A673 (cell line): ENCODE data around the gene RNF180. TPM values are rescaled to one million over a fixed set of nuclear protein-coding genes. Genes with fewer than 3 reads are reported as not detected.

Experiments used
- BruUV-seq: library from RNA; stranded (reverse); fragments of 400-500 nt; replicated peaks from 2 replicates; lab custom pipeline; 2021; lab: Mats Ljungman, UMichigan
- CTCF ChIA-PET: fragments of 300-600 bp; sonication (Branson Sonifier 250); formaldehyde crosslinking; loops from one replicate; lab custom pipeline; 2022; ENCODE audit warnings: antibody characterized with exemption; lab: Charles Lee
- POLR2A ChIA-PET: fragments of 300-600 bp; sonication (Branson Sonifier 250); formaldehyde crosslinking; loops from one replicate; lab custom pipeline; 2022; ENCODE audit warnings: antibody characterized with exemption; ENCODE audit not compliant: low non-redundant PET; lab: Charles Lee
- DNase-seq: peaks from one replicate; pipeline ENCODE4 v3.0.0-alpha.2; 2015; ENCODE audit warnings: low spot score
- H3K27ac ChIP-seq: fragments of 200-600 bp; sonication (generic); 2 replicates; pipeline ENCODE4 v1.5.1; 2016; ENCODE audit warnings: mixed run types, low read depth, mild to moderate bottlenecking, mixed read lengths, antibody characterized with exemption, low read length; ENCODE audit not compliant: poor library complexity, severe bottlenecking
- H3K27me3 ChIP-seq: fragments of 200-600 bp; sonication (generic); replicated peaks from 2 replicates; pipeline ENCODE4 v1.6.1; 2017; ENCODE audit warnings: mixed run types, low read depth, mild to moderate bottlenecking, mixed read lengths, antibody characterized with exemption, low read length; ENCODE audit not compliant: insufficient read depth, poor library complexity
- H3K36me3 ChIP-seq: fragments of 200-600 bp; sonication (generic); 2 replicates; pipeline ENCODE4 v1.6.1; 2016; ENCODE audit warnings: mixed run types, mild to moderate bottlenecking, mixed read lengths, antibody characterized with exemption, low read length; ENCODE audit not compliant: insufficient read depth, poor library complexity, severe bottlenecking
- H3K4me1 ChIP-seq: fragments of 200-600 bp; sonication (generic); 2 replicates; pipeline ENCODE4 v1.6.1; 2017; ENCODE audit warnings: mixed run types, mild to moderate bottlenecking, mixed read lengths, antibody characterized with exemption, low read length; ENCODE audit not compliant: insufficient read depth, poor library complexity, severe bottlenecking
- H3K4me3 ChIP-seq: fragments of 200-600 bp; sonication (generic); 2 replicates; pipeline ENCODE4 v1.5.1; 2016; ENCODE audit warnings: low read depth, mixed run types, mild to moderate bottlenecking, mixed read lengths, low read length; ENCODE audit not compliant: poor library complexity, severe bottlenecking
- H3K9me3 ChIP-seq: fragments of 200-600 bp; sonication (generic); 2 replicates; pipeline ENCODE4 v1.6.1; 2016; ENCODE audit warnings: mixed run types, low read depth, mild to moderate bottlenecking, mixed read lengths, antibody characterized with exemption, low read length; ENCODE audit not compliant: poor library complexity, severe bottlenecking
- EZH2 ChIP-seq: fragments of 200-600 bp; sonication (generic); IDR thresholded peaks from 2 replicates; pipeline ENCODE4 v1.6.1; 2017; ENCODE audit warnings: borderline replicate concordance, low read depth, mild to moderate bottlenecking, mixed read lengths, antibody characterized with exemption, low read length; ENCODE audit not compliant: poor library complexity, severe bottlenecking
- intact Hi-C: fragments of 100-400 bp; cut with micrococcal nuclease; formaldehyde crosslinking; loops from one replicate; pipeline ENCODE4 v1.10.0; 2022; ENCODE audit not compliant: unreplicated experiment
- total RNA-seq: library from RNA; stranded (reverse); gene quantifications from 2 replicates; pipeline ENCODE4 v1.2.3, GENCODE V29; 2021
- TF ChIP-seq, protein P1 (sequence below): fragments of 300-800, 200-600 bp; sonication (generic); conservative IDR thresholded peaks from 2 replicates; pipeline ENCODE4 v1.5.1; 2017; ENCODE audit warnings: low read depth, mild to moderate bottlenecking, antibody characterized with exemption, low read length, moderate library complexity, mixed read lengths

Gene RNF180
- total RNA-seq, 1 experiment from 2014 or later, result 0.67 TPM

DNA sequence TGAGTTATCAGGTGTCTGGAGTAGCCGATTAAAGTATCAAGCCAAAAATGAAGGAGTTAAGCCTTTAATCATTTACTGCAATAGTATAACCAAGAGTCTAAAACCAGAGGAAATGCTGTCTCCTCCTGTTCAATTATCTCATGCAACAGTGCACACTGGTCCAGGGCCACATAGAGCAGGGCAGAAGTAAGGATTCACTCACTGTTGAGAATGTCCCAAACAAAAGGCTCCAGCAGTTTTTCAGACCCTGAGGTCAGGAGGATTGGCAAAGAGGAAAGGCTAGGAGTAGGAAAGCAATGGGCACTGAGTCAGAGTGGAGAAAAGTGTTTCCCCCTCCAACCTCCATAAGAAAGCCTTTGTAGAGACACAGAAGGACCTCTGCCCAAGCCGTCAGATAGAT, 168.2 kb downstream of the RNF180 start:
- no peak for DNase-seq
- no peaks in the 10 kb centered on the region for H3K27me3 ChIP-seq
- no peaks in the 10 kb centered on the region for H3K9me3 ChIP-seq
- no peak overlapping the region for H3K27ac ChIP-seq
- POLR2A ChIA-PET, result no interaction called here
- H3K4me3 ChIP-seq, result no peak overlapping the region
- TF ChIP-seq, protein P1, sequence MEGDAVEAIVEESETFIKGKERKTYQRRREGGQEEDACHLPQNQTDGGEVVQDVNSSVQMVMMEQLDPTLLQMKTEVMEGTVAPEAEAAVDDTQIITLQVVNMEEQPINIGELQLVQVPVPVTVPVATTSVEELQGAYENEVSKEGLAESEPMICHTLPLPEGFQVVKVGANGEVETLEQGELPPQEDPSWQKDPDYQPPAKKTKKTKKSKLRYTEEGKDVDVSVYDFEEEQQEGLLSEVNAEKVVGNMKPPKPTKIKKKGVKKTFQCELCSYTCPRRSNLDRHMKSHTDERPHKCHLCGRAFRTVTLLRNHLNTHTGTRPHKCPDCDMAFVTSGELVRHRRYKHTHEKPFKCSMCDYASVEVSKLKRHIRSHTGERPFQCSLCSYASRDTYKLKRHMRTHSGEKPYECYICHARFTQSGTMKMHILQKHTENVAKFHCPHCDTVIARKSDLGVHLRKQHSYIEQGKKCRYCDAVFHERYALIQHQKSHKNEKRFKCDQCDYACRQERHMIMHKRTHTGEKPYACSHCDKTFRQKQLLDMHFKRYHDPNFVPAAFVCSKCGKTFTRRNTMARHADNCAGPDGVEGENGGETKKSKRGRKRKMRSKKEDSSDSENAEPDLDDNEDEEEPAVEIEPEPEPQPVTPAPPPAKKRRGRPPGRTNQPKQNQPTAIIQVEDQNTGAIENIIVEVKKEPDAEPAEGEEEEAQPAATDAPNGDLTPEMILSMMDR, result no peak
- no peak for TF ChIP-seq EZH2
- H3K4me1 ChIP-seq, result no peaks in the 10 kb centered on the region
- H3K36me3 ChIP-seq, result no peaks in the 10 kb centered on the region
- no TSS peak for BruUV-seq
- CTCF ChIA-PET, result no interaction called here
- intact Hi-C loops, result no loop called here

DNA sequence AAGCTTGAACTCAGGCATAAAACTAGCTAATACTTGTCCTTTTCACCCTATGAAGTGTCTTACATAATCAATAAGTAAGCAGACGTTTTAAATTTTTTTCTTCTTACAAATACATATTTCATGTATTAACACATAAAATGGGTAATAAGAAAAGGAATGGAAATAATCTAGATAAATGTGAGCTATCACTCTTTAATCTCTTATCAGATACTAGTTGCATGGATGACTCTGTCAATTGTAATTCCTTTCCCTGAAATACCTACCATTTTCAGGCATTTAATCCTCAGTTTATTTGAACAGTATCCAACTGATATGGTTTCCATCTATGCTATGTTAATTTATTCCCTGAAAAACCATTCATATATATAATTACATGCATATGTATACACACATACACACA, 174.1 kb downstream of the RNF180 start:
- TF ChIP-seq, protein P1, result no peak
- TF ChIP-seq EZH2, result no peak
- ChIA-PET POLR2A (no interaction called here), CTCF (no interaction called here)
- no TSS peak for BruUV-seq
- DNase-seq, result no peak
- no peaks in the 10 kb centered on the region for H3K9me3 ChIP-seq
- H3K27ac ChIP-seq, result no peak overlapping the region
- no peaks in the 10 kb centered on the region for H3K36me3 ChIP-seq
- H3K4me3 ChIP-seq, result no peak overlapping the region
- intact Hi-C loops, result no loop called here
- H3K4me1 ChIP-seq, result no peaks in the 10 kb centered on the region
- peaks cover 3% of the 10 kb centered on the region for H3K27me3 ChIP-seq

DNA sequence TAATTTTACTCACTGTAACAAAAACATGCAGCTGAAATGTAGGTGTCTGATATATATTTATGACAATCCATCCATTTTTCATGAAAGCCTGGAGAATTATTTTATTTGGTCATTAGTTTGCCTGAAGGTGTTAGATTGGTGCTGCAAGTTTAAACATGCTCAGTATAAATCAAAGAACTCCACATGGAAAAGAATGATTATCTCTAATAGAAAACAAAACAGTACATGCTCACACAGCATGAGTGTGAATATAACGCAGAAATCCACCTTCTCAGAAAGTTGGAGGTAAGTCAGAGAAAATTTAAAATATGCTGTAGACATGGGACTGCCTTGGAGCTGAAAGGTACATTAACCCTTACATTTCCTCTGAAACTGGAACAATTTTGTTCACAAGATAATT, 174.7 kb downstream of the RNF180 start:
- Histone ChIP-seq H3K36me3 (no peaks in the 10 kb centered on the region), H3K27me3 (peaks cover 3% of the 10 kb centered on the region), H3K4me3 (no peak overlapping the region), H3K4me1 (no peaks in the 10 kb centered on the region), H3K9me3 (no peaks in the 10 kb centered on the region), H3K27ac (no peak overlapping the region)
- no peak for TF ChIP-seq EZH2
- TF ChIP-seq, protein P1, result no peak
- CTCF ChIA-PET, result no interaction called here
- no peak for DNase-seq
- intact Hi-C loops, result no loop called here
- POLR2A ChIA-PET, result no interaction called here
- no TSS peak for BruUV-seq
